HG02943 (cell line): ENCODE measurements around the gene CXorf49B.
"Not testable (repeated sequence)": the region's sequence is repeated elsewhere in the genome, so short reads cannot be mapped to it uniquely, and the experiment has no call there.

Experiments used
- ATAC-seq: cut with Tn5 transposase; IDR thresholded peaks from one replicate; pipeline ENCODE4 v1.9.1; 2021; ENCODE audit warnings: mild to moderate bottlenecking, low read depth, moderate library complexity; ENCODE audit not compliant: unreplicated experiment

The CXorf49B gene

GRCh38 chrX:71763049-71763448 lies at the start of gene CXorf49B:
CXorf49B (plus strand) TSS chrX:71763349; CDS start chrX:71763424, 75 bp downstream.
- not testable (repeated sequence) for ATAC-seq

- ATAC-seq = not testable (repeated sequence)
These were observed 49.1 kb upstream of the CXorf49B start for GRCh38 chrX:71714064-71714463.

- ATAC-seq = not testable (repeated sequence)
These were observed 47.6 kb upstream of the CXorf49B start for GRCh38 chrX:71715551-71715950.

GRCh38 chrX:71716323-71716722 lies 46.8 kb upstream of the CXorf49B start:
- not testable (repeated sequence) for ATAC-seq

GRCh38 chrX:71718185-71718584 lies 45.0 kb upstream of the CXorf49B start, which contains the start of gene CXorf49:
CXorf49 (minus strand) TSS chrX:71718285; CDS start chrX:71718151, 134 bp downstream.
- not testable (repeated sequence) for ATAC-seq

- not testable (repeated sequence) for ATAC-seq
These were observed 44.0 kb upstream of the CXorf49B start for GRCh38 chrX:71719195-71719594.

GRCh38 chrX:71720289-71720886 lies 42.8 kb upstream of the CXorf49B start:
- not testable (repeated sequence) for ATAC-seq

GRCh38 chrX:71760688-71761281 lies 2.4 kb upstream of the CXorf49B start:
- not testable (repeated sequence) for ATAC-seq

GRCh38 chrX:71764832-71765231 lies 1.7 kb downstream of the CXorf49B start:
- ATAC-seq = not testable (repeated sequence)

GRCh38 chrX:71765613-71766012 lies 2.5 kb downstream of the CXorf49B start:
- not testable (repeated sequence) for ATAC-seq

GRCh38 chrX:71767134-71767533 lies 4.0 kb downstream of the CXorf49B start:
- ATAC-seq = not testable (repeated sequence)

GRCh38 chrX:71778322-71778721 lies 15.2 kb downstream of the CXorf49B start:
- ATAC-seq = not testable (repeated sequence)

GRCh38 chrX:71782225-71782949 lies 19.2 kb downstream of the CXorf49B start:
- not testable (repeated sequence) for ATAC-seq

- ATAC-seq = not testable (repeated sequence)
These were observed 19.8 kb downstream of the CXorf49B start for GRCh38 chrX:71782950-71783299.

GRCh38 chrX:71783569-71784347 lies 20.6 kb downstream of the CXorf49B start:
- ATAC-seq = peak; percentile 41

GRCh38 chrX:71784348-71784983 lies 21.3 kb downstream of the CXorf49B start:
- peak; percentile 57 for ATAC-seq

GRCh38 chrX:71806450-71806849 lies 43.3 kb downstream of the CXorf49B start:
- not testable (repeated sequence) for ATAC-seq

GRCh38 chrX:71809886-71810285 lies 46.7 kb downstream of the CXorf49B start:
- no peak for ATAC-seq

- ATAC-seq = no peak
These were observed 51.2 kb downstream of the CXorf49B start for GRCh38 chrX:71814123-71814912.
